ENCODE data around the gene USP36.

DNA sequence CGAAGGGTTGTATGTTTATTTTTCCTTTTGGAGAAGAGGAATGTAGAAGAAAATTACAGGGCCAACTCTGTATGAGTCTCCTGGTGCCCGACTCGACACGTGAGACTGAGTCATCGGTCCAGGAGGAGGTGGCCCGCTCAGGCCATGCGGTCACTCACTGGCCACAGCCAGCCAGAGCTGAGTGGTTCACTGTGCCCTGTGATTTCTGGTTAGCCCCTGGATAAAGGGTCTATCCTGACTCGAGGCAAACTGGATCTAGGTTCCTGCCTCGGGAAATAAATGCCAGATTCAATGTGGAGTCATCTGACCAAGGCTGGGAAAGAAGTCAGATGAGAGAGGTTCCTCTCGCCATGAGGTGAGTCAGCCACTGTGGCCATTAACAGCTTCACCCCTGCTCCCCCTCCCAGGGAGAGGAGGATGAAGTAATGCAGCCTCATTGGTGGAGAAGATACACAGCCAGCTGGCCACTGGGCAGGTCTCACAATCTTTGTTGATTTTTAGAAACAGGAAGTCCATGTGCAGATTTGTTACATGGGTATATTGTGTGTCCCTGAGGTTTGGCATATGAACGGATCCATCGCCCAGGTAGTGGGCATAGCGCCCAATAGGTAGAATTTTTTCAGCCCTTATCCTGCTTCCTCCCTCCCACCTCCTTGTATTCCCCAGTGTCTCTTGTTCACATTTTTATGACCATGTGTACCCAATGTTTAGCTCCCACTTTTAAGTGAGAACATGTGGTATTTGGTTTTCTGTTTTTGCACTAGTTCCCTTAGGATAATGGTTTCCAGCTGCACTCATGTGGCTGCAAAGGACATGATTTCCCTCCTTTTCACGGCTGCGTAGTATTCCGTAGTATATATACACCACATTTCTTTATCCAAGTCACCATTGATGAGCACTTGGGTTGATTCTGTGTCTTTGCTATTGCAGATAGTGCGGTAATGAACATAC, 21.7 kb upstream of the USP36 start:
- TF ChIP-seq CTCF (IDR thresholded peaks at IDR 0.05) (no peak), POLR2A (IDR thresholded peaks at IDR 0.05) (no peak), POLR2AphosphoS5 (IDR thresholded peaks at IDR 0.05) (peak; percentile 57 to 94 (median 78))

Data from breast epithelium (tissue), 3 donors.